ENCODE data around the gene INCA1.
A peak's percentile ranks its signal among the peaks of the same experiment; 100 is the strongest.
"Not testable (repeated sequence)": the region's sequence is repeated elsewhere in the genome, so short reads cannot be mapped to it uniquely, and the experiment has no call there.

INCA1 gene, protein sequence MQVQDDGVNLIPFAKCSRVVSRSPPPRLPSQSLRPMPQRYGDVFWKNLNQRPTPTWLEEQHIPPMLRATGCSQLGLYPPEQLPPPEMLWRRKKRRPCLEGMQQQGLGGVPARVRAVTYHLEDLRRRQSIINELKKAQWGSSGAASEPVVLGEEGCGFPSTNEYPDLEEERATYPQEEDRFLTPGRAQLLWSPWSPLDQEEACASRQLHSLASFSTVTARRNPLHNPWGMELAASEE

GRCh38 chr17:4997302-4998026 is at the start of gene INCA1, which contains the start of gene KIF1C:
TSS of gene INCA1 (minus strand) at chr17:4997522. CDS start at chr17:4994437, 3,085 bp downstream.
TSS of gene KIF1C (plus strand) at chr17:4997950. CDS start at chr17:5000247, 2,297 bp downstream.
- peak; percentile 95 for DNase-seq

GRCh38 chr17:5045496-5045895 is 48.2 kb upstream of the INCA1 start:
- no peak for DNase-seq

DNA sequence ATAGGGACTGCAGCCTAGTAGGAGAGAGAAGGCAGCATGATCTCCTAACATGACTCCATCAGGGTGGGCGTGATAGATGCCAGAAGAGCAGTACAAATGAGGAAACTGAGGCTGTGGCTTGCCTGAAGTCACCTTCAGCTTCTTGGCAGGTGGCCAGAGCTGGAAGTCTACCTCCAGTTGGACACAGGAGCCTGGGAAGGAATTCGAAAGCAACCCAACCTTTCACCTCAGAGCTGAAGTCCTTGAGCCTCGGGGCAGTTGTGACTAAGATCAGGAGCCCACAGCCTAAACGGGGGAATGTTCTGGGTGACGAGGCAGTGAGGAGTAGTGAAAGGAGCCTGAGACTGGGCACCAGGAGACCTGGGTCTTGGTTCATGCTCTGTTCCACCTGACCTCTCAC is 47.3 kb upstream of the INCA1 start:
- DNase-seq: no peak

GRCh38 chr17:5043524-5043923 is 46.2 kb upstream of the INCA1 start:
- no peak for DNase-seq

DNA sequence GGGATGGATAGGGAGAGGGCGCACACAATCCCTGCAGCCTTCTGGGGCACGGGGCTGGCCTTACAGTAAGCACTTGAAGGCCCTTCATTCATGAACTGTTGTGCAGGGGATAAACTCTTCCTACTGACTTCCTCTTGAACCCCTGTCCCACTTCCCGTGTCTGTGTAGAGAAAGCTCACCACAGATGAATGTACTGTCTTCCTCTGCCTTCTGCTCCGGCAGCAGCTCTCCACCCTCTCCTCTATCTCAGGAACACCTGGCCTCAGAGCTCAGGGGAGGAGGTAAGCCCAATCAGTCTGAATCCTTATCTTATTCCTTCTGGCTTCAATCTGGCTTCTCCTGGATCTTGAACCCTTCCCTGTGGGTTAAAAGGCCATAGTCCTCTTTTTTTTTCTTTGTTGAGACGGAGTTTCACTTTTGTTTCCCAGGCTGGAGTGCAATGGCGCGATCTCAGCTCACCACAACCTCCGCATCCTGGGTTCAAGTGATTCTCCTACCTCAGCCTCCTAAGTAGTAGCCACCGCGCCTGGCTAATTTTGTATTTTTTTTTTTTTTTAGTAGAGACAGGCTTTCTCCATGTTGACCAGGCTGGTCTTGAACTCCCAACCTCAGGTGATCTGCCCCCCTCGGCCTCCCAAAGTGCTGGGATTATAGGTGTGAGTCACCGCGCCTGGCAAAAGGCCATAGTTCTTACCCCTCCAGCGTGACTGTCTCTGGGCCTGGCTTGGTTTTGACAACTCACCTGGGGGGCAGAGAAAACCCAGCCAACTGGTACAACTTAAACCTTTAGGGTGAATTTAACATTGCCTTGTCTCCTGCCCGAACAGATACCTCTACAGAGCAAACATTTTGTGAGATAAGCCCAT is 45.1 kb upstream of the INCA1 start:
- DNase-seq: no peak

- no peak for DNase-seq
Measured at GRCh38 chr17:5035315-5035714, 38.0 kb upstream of the INCA1 start, which contains the start of gene SLC52A1. TSS of gene SLC52A1 (minus strand) at chr17:5035426. CDS start at chr17:5034606, 820 bp downstream.

DNA sequence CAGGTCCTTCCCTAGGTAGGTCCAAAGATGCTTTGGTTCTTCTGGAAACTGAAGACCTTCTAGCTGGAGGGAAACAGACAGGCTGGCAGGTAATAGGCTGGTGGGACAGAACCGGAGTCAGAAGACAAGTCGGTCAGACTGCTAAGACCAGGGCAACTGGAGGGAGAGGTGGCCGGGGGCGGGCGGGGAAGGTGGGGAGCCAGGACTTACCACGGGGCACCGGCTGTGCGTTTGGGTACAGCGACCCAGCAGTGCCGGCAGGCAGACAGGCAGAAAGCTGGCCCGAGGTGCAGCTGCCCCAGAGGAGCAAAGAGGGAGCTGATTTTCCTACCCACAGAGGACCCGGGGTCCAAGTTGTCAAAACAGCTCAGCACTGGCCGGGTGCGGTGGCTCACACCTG is 37.3 kb upstream of the INCA1 start:
- DNase-seq: no peak

- DNase-seq: no peak
Measured at GRCh38 chr17:5034063-5034462, 36.7 kb upstream of the INCA1 start.

DNA sequence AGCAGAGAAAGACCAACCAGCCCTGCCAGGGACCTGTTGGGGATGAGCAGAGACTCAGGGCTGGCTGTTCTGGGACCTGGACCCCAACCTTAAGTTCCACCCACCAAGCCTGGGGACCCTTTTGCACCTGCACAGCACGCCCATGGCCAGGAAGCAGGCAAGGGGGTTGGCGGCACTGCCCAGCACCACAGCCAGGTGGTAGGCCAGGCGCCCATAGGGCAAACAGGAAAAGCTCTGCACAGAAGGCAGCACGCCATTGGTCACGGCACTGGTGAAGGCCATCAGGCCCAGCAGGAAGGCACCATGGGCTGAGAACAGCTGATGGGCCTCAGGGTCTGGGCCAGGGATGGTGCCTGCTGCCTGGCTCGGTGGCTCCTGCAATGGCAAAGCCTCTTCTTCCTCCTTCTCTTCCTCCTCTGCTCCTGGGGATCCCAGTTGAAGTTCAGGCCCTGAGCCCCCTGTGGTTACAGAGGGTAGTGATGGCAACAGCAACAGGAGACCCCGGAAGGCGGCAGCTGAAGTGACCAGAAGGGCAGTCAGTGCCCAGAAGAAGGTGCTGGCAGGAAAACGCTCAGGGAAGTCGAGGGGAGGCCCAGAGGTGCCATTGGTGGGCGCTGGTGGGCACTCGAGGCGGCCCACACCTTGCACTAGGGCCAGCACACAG is 36.2 kb upstream of the INCA1 start:
- DNase-seq: no peak

DNA sequence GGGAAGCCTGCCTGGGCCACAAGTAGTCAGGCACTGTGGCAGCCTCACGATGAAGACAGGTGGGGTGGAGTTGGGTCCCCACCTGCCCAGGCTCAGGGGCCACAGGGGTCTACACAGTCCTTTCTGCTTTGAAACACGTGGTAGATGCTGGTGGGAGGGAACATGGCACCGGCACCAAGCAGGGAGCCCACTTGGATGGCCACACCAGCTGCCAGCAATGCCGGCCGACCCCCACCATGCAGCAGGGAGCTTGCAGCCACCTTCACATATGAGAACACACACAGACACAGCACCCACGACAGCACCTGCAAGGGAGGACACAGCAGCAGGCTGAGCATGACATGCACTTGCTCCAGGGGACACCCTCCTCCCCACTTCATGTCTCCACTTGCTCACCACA is 35.5 kb upstream of the INCA1 start:
- no peak for DNase-seq

- peak; percentile 86 for DNase-seq
Measured at GRCh38 chr17:5031365-5032082, 34.2 kb upstream of the INCA1 start.

DNA sequence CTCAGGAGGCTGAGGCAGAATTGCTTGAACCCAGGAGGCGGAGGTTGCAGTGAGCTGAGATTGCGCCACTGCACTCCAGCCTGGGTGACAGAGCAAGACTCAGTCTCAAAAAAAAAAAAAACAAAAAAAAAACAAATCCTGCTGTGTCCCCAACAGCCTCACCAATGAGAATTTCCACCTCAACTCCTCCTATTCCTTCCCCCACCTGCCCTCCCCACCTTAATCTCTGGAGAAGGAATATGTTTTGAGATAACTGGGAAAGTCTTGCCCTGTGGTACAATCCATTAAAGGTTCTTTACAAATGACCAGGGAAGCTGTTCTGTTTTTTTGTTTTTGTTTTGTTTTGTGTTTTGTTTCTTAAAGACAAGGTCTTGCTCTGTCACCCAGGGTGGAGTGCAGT is 32.8 kb upstream of the INCA1 start:
- not testable (repeated sequence) for DNase-seq

- no peak for DNase-seq
Measured at GRCh38 chr17:5027916-5028315, 30.6 kb upstream of the INCA1 start.

- DNase-seq: no peak
Measured at GRCh38 chr17:5027299-5027698, 30.0 kb upstream of the INCA1 start.

- DNase-seq: no peak
Measured at GRCh38 chr17:5024604-5025003, 27.3 kb upstream of the INCA1 start.

- DNase-seq: no peak
Measured at GRCh38 chr17:5023588-5024147, 26.3 kb upstream of the INCA1 start.

DNA sequence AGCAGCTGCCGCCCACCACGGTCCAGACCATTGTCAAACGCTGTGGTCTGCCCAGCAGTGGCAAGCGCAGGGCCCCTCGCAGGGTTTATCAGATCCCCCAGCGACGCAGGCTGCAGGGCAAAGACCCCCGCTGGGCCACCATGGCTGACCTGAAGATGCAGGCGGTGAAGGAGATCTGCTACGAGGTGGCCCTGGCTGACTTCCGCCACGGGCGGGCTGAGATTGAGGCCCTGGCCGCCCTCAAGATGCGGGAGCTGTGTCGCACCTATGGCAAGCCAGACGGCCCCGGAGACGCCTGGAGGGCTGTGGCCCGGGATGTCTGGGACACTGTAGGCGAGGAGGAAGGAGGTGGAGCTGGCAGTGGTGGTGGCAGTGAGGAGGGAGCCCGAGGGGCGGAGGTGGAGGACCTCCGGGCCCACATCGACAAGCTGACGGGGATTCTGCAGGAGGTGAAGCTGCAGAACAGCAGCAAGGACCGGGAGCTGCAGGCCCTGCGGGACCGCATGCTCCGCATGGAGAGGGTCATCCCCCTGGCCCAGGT is 24.9 kb upstream of the INCA1 start:
- no peak for DNase-seq

DNA sequence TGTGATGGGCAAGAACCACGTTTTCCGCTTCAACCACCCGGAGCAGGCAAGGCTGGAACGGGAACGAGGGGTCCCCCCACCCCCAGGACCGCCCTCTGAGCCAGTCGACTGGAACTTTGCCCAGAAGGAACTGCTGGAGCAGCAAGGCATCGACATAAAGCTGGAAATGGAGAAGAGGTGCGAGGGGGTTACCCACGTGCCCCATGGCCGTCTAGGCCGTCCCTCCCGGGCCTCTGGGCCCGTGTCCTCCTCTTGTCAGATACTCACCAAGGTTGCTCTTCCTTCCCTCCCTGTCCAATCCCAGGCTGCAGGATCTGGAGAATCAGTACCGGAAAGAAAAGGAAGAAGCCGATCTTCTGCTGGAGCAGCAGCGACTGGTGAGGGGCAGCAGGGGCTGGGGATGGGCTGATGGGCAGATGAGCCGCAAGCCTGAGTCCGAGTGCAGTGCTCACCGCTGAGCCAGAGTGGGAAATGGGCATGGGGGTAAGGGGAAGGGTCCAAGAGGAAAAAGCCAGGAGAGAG is 23.2 kb upstream of the INCA1 start:
- no peak for DNase-seq

DNA sequence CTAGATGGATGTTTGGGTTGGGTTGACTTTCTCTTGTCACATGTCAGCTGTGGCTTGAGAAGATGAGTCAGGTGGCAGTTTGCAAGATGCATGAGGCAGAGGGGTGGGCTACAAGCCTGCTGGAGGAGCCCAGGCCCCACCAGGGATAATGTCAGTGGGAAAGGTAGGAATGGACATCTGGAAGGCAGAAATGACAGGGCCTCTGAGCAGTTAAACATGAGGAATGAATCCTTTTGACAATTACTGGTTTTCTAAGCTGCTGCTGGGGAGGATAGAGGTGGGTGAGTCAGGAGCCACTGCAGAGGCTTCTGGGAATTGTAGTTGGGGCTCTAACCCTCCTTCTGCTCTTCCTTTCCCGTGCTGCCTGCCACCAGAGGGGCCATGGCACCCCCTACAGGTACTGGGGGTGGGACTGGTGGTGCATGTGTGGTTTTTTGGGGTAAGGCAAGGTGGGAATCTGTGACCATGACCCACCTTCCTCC is 22.2 kb upstream of the INCA1 start:
- no peak for DNase-seq

- no peak for DNase-seq
Measured at GRCh38 chr17:5014357-5014756, 17.0 kb upstream of the INCA1 start.

DNA sequence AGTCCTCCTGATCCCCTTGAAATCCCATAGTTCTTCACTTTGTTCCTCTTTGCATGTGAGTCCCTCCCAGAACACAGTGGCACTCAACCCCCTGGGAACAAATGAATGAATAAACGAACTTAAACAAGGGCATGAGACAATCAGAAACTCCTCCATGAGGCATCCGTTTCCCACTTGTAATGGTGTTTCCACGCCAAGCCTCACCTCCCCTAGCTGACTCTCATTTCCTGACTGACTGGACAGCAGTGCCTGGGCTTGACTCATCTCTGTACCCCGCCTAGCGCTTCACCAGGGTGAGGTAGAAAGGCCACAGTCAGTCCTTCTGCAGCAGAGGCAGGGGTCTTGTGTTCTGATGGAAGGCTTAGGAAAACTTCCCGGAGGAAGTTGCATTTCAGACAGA is 14.6 kb upstream of the INCA1 start:
- no peak for DNase-seq

Measured in left hindlimb (tissue), 1 donor.